ENCODE results near the gene MRC1.

The MRC1 gene

GRCh38 chr10:17959870-17960269 lies 150.7 kb downstream of the MRC1 start:
- DNase-seq (ENCODE audit: low read depth) = no peak
- no peak overlapping the region for H3K4me3 ChIP-seq (ENCODE audit: low read length)
- no peak for TF ChIP-seq CTCF (conservative IDR thresholded peaks at IDR 0.05; ENCODE audit: low read depth, low read length)
